HG03064 (cell line): Measurements from ENCODE around the gene ZC3H6.
"Not testable (repeated sequence)": the region's sequence is repeated elsewhere in the genome, so short reads cannot be mapped to it uniquely, and the experiment has no call there.

ENCODE experiments used
- ATAC-seq: cut with Tn5 transposase; IDR thresholded peaks from one replicate; pipeline ENCODE4 v1.9.1; 2021; ENCODE audit warnings: low read depth; ENCODE audit not compliant: unreplicated experiment

Gene ZC3H6

GRCh38 chr2:112275887-112276773 lies 733 bp downstream of the ZC3H6 start:
- peak; percentile 50 for ATAC-seq

GRCh38 chr2:112276954-112277353 lies 1.6 kb downstream of the ZC3H6 start:
- no peak for ATAC-seq

GRCh38 chr2:112277596-112278220 lies 2.3 kb downstream of the ZC3H6 start:
- ATAC-seq: no peak

GRCh38 chr2:112282066-112282465 lies 6.7 kb downstream of the ZC3H6 start:
- ATAC-seq: not testable (repeated sequence)

GRCh38 chr2:112283535-112283934 lies 8.1 kb downstream of the ZC3H6 start:
- ATAC-seq: not testable (repeated sequence)

GRCh38 chr2:112290088-112290487 lies 14.7 kb downstream of the ZC3H6 start:
- no peak for ATAC-seq

- ATAC-seq: no peak
Measured at GRCh38 chr2:112290648-112291047, 15.3 kb downstream of the ZC3H6 start.

GRCh38 chr2:112293636-112294401 lies 18.4 kb downstream of the ZC3H6 start:
- no peak for ATAC-seq

GRCh38 chr2:112295407-112296078 lies 20.1 kb downstream of the ZC3H6 start:
- no peak for ATAC-seq

- no peak for ATAC-seq
Measured at GRCh38 chr2:112296407-112296806, 21.0 kb downstream of the ZC3H6 start.

GRCh38 chr2:112301171-112301584 lies 25.8 kb downstream of the ZC3H6 start:
- no peak for ATAC-seq

GRCh38 chr2:112301973-112302372 lies 26.6 kb downstream of the ZC3H6 start:
- ATAC-seq: no peak

GRCh38 chr2:112304298-112304941 lies 29.0 kb downstream of the ZC3H6 start:
- ATAC-seq: no peak

GRCh38 chr2:112305132-112305531 lies 29.7 kb downstream of the ZC3H6 start:
- no peak for ATAC-seq

GRCh38 chr2:112310906-112311305 lies 35.5 kb downstream of the ZC3H6 start:
- ATAC-seq: no peak

GRCh38 chr2:112311932-112312331 lies 36.5 kb downstream of the ZC3H6 start:
- ATAC-seq: no peak

- ATAC-seq: no peak
Measured at GRCh38 chr2:112312821-112313220, 37.4 kb downstream of the ZC3H6 start.

GRCh38 chr2:112314856-112315255 lies 39.5 kb downstream of the ZC3H6 start:
- ATAC-seq: no peak

- ATAC-seq: no peak
Measured at GRCh38 chr2:112317303-112318158, 42.1 kb downstream of the ZC3H6 start.
